ENCODE results near the gene RAP1GAP2. TPM values are rescaled to one million over a fixed set of nuclear protein-coding genes. Genes with fewer than 3 reads are reported as not detected.

RAP1GAP2 gene
- total and polyA plus RNA-seq, 7 donors, result 4.8 to 14.7 (median 12.5) TPM

DNA sequence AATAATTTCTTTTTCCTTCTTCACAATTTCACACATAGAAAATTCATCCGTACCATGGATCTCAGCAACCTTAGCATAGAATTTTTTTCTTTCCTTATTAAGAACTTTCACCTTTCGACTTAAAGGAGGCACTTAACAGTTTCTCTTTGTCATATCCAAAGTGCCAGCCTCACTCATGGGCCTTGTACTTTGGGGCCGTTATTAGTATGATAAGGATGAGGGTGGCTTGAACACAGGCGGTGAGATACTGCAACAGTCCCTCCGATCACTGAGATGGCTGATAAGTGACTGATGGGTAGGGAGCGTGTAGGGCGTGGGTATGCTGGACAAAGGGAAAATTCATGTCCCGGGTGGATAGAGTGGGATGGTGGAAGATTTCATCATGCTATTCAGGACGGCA is 181.9 kb downstream of the RAP1GAP2 start:
- no peak overlapping the region for H3K4me3 ChIP-seq
- no peaks in the 10 kb centered on the region for H3K27me3 ChIP-seq
- DNase-seq, result no peak
- H3K27ac ChIP-seq, result no peak overlapping the region
- WGBS, 2 donors, result 90 to 93% methylated on average over 9 of the region's 9 CpGs
- intact Hi-C loops (cut with DNase I), result no loop called here
- no peaks in the 10 kb centered on the region for H3K36me3 ChIP-seq
- H3K9me3 ChIP-seq, result no peaks in the 10 kb centered on the region
- TF ChIP-seq POLR2AphosphoS5 (IDR thresholded peaks at IDR 0.05) (no peak), POLR2A (IDR thresholded peaks at IDR 0.05) (no peak), EP300 (IDR thresholded peaks at IDR 0.05) (no peak)
- TF ChIP-seq, protein P1, sequence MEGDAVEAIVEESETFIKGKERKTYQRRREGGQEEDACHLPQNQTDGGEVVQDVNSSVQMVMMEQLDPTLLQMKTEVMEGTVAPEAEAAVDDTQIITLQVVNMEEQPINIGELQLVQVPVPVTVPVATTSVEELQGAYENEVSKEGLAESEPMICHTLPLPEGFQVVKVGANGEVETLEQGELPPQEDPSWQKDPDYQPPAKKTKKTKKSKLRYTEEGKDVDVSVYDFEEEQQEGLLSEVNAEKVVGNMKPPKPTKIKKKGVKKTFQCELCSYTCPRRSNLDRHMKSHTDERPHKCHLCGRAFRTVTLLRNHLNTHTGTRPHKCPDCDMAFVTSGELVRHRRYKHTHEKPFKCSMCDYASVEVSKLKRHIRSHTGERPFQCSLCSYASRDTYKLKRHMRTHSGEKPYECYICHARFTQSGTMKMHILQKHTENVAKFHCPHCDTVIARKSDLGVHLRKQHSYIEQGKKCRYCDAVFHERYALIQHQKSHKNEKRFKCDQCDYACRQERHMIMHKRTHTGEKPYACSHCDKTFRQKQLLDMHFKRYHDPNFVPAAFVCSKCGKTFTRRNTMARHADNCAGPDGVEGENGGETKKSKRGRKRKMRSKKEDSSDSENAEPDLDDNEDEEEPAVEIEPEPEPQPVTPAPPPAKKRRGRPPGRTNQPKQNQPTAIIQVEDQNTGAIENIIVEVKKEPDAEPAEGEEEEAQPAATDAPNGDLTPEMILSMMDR (IDR thresholded peaks at IDR 0.05), result no peak
- H3K4me1 ChIP-seq, result peaks cover 0 to 23% (median 15%) of the 10 kb centered on the region in 4 donors

DNA sequence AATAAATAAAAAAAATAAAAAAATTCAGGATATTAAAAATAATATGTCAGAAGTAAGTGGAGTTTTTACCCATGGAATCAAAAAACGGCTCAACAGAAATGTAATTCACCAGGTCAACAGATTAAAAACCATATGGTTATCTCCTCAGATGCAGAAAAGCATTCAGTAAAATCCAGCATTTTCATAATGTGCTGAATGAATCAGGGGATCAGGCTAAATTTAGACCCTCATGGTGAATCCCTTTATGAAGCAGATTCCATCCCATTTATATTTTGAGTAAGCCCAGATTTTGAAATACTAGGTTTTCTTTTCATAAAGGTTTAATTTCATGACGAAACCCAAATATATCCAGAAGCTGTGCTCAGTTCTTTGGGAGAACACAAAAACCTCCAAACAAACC is 182.8 kb downstream of the RAP1GAP2 start:
- Histone ChIP-seq H3K36me3 (no peaks in the 10 kb centered on the region), H3K27me3 (no peaks in the 10 kb centered on the region), H3K9me3 (no peaks in the 10 kb centered on the region), H3K4me1 (peaks cover 0 to 32% (median 15%) of the 10 kb centered on the region in 4 donors), H3K27ac (no peak overlapping the region), H3K4me3 (no peak overlapping the region)
- no peak for TF ChIP-seq EP300 (IDR thresholded peaks at IDR 0.05)
- no peak for TF ChIP-seq POLR2AphosphoS5 (IDR thresholded peaks at IDR 0.05)
- TF ChIP-seq, protein P1 (IDR thresholded peaks at IDR 0.05), result no peak
- TF ChIP-seq POLR2A (IDR thresholded peaks at IDR 0.05), result no peak
- WGBS, 2 donors, result 91 to 97% methylated on average over 2 of the region's 2 CpGs
- DNase-seq, result no peak
- intact Hi-C loops (cut with DNase I), result no loop called here

DNA sequence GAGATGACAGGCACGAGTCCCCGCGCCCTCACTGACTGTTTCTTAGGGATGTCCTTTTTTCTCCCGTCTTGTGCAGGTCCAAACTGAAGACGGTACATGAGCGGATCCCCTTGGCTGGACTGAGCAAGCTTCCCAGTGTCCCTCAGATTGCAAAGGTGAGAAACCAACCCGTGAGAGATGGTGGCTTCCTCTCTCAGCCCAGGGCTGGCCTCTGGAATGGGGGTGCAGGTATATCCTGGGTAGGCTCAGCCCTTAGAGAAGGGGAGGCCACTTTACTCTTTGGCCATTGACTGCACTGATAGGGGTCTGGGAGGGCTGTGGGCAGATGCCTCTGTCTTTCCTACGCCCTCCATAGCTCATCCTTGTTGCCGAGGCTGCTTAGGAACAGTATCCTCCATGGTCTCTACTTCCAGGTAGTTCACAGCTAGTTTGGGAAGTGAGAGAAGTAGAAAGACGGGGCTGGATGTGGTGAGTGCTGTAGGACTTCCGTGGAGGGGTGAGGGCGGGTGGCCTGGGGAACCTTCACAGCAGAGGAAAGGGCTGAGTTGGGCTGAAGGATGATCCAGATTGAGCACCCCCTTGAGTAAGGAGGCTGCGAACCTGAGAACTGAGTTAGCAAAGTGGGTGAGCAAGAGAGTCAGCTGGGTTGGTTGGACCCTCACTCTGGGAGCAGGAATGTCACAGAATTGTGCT is 184.1 kb downstream of the RAP1GAP2 start:
- H3K27ac ChIP-seq, result no peak overlapping the region
- H3K36me3 ChIP-seq, result peaks cover 0 to 6% (median 0%) of the 10 kb centered on the region in 4 donors
- H3K4me1 ChIP-seq, result peaks cover 0 to 28% (median 15%) of the 10 kb centered on the region in 4 donors
- no peaks in the 10 kb centered on the region for H3K27me3 ChIP-seq
- no peak overlapping the region for H3K4me3 ChIP-seq
- H3K9me3 ChIP-seq, result no peaks in the 10 kb centered on the region
- no peak for DNase-seq
- 95 to 97% methylated on average over 13 of the region's 13 CpGs for WGBS, 2 donors
- intact Hi-C loops (cut with DNase I), result no loop called here
- TF ChIP-seq POLR2AphosphoS5 (IDR thresholded peaks at IDR 0.05) (no peak), EP300 (IDR thresholded peaks at IDR 0.05) (no peak), POLR2A (IDR thresholded peaks at IDR 0.05) (no peak)
- TF ChIP-seq, protein P1 (IDR thresholded peaks at IDR 0.05), result no peak

DNA sequence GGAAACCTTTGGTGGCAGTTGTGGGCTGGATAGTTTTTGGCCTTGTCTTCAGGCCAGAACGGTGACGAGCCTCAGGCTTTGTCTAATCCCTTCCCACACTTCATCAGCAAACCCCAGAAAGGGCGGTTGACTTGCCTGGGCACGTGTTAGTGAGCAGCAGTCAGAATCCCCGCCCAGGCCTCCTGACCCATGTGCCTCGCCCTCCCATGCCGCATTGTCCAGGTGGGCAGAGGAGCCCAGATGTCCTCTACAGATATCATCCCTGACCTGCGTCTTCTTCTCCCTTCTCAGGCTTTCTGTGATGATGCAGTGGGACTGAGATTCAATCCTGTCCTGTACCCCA is 184.6 kb downstream of the RAP1GAP2 start:
- H3K36me3 ChIP-seq, result peaks cover 0 to 11% (median 3%) of the 10 kb centered on the region in 4 donors
- H3K4me3 ChIP-seq, result no peak overlapping the region
- TF ChIP-seq EP300 (IDR thresholded peaks at IDR 0.05) (no peak), POLR2AphosphoS5 (IDR thresholded peaks at IDR 0.05) (no peak), POLR2A (IDR thresholded peaks at IDR 0.05) (no peak)
- TF ChIP-seq, protein P1 (IDR thresholded peaks at IDR 0.05), result no peak
- 88 to 94% methylated on average over 8 of the region's 8 CpGs for WGBS, 2 donors
- DNase-seq, result peak; percentile 20
- no peaks in the 10 kb centered on the region for H3K27me3 ChIP-seq
- H3K9me3 ChIP-seq, result no peaks in the 10 kb centered on the region
- H3K27ac ChIP-seq, result peak overlapping the region in 1 of 4 donors; percentile 80
- peaks cover 0 to 28% (median 15%) of the 10 kb centered on the region in 4 donors for H3K4me1 ChIP-seq
- intact Hi-C loops (cut with DNase I), result no loop called here

All from sigmoid colon (tissue), 7 donors.